Small intestine (tissue), 7 donors: Measurements from ENCODE around the gene WFIKKN1. TPM values are rescaled to one million over a fixed set of nuclear protein-coding genes. Genes with fewer than 3 reads are reported as not detected.
A peak's percentile ranks its signal among the peaks of the same experiment; 100 is the strongest.
"Not testable (repeated sequence)": the region's sequence is repeated elsewhere in the genome, so short reads cannot be mapped to it uniquely, and the experiment has no call there.

Experiments used
- DNase-seq, 2 donors: peaks; one replicate each; pipeline versions ENCODE4 v3.0.0 to v3.0.0-alpha.2; 2013
- FAIRE-seq: peaks from 2 replicates; lab custom pipeline; 2012; peaks lifted over from hg19 to GRCh38; lab: Jason Lieb, UNC
- H3K27ac ChIP-seq, 3 donors: one replicate each; pipeline ENCODE4 v1.5.1; 2013; ENCODE audit warnings: low read length in 2 of 3, mild to moderate bottlenecking in 2 of 3, control low read depth in 1 of 3, inconsistent platforms in 1 of 3, low read depth in 1 of 3, moderate library complexity in 1 of 3
- H3K27me3 ChIP-seq, 3 donors: one replicate each; pipeline ENCODE4 v1.6.1; 2013; ENCODE audit warnings: low read length in 3 of 3, inconsistent platforms in 1 of 3; ENCODE audit not compliant: control insufficient read depth in 3 of 3, insufficient read depth in 3 of 3
- H3K36me3 ChIP-seq, 3 donors: one replicate each; pipeline ENCODE4 v1.6.1; 2013; ENCODE audit warnings: low read length in 3 of 3, inconsistent platforms in 1 of 3, low read depth in 1 of 3, mild to moderate bottlenecking in 1 of 3, moderate library complexity in 1 of 3; ENCODE audit not compliant: control insufficient read depth in 3 of 3, insufficient read depth in 2 of 3
- H3K4me1 ChIP-seq, 3 donors: one replicate each; pipeline ENCODE4 v1.6.1; 2013; ENCODE audit warnings: low read length in 2 of 3, inconsistent platforms in 1 of 3, low read depth in 1 of 3, mild to moderate bottlenecking in 1 of 3, moderate library complexity in 1 of 3; ENCODE audit not compliant: control insufficient read depth in 3 of 3, insufficient read depth in 2 of 3
- H3K4me3 ChIP-seq, 3 donors: one replicate each; pipeline ENCODE4 v1.5.1; 2013; ENCODE audit warnings: low read length in 3 of 3, control low read depth in 1 of 3, inconsistent platforms in 1 of 3, low read depth in 1 of 3, mild to moderate bottlenecking in 1 of 3, moderate library complexity in 1 of 3
- H3K9me3 ChIP-seq, 2 donors: one replicate each; pipeline ENCODE4 v1.6.1; 2013; ENCODE audit warnings: low read depth in 1 of 2, low read length in 1 of 2; ENCODE audit not compliant: control insufficient read depth in 2 of 2, insufficient read depth in 1 of 2
- whole genome bisulfite sequencing, 3 donors: extraction: QIAGEN DNeasy Blood & Tissue Kit; methylation state at CpG; one replicate each; pipeline ENCODE4 v1.1.7; 2013; 5-methylcytosine and 5-hydroxymethylcytosine counted together
- polyA plus RNA-seq, 4 donors: library from polyadenylated mRNA; stranded (reverse) in 3 of 4; unstranded in 1 of 4; fragments of 200-250 nt in 3 of 4; fragments of 120-200 nt in 1 of 4; gene quantifications; one replicate each; pipeline versions ENCODE4 v1.2.1 to v1.2.3, GENCODE V29; 2013
- donor health status: healthy with polysubstance abuse.
- donor health status: control.
- donor health status: control.
- donor health status: Bipolar disorder and iron deficiency.
- donor health status: healthy.

Gene WFIKKN1
- polyA plus RNA-seq, 4 donors, result 0.60 to 7.6 (median 3.6) TPM

- H3K27ac ChIP-seq, result peak overlapping the region; percentile 92 to 98 (median 94)
- H3K4me3 ChIP-seq, result peak overlapping the region in 1 of 3 donors; percentile 24
- H3K4me1 ChIP-seq, result peaks cover 4 to 53% (median 16%) of the 10 kb centered on the region in 3 donors
- FAIRE-seq (no peak), DNase-seq (no peak)
- 42 to 77% (median 64%) methylated on average over 15 of the region's 15 CpGs for WGBS, 3 donors
- no peaks in the 10 kb centered on the region for H3K9me3 ChIP-seq
- H3K27me3 ChIP-seq, result no peaks in the 10 kb centered on the region
- peaks cover 0 to 51% (median 0%) of the 10 kb centered on the region in 3 donors for H3K36me3 ChIP-seq
Observed at GRCh38 chr16:591892-592517, 38.8 kb upstream of the WFIKKN1 start.

- no peaks in the 10 kb centered on the region for H3K9me3 ChIP-seq
- no peak for FAIRE-seq
- H3K27ac ChIP-seq, result peak overlapping the region; percentile 92 to 98 (median 94)
- H3K27me3 ChIP-seq, result no peaks in the 10 kb centered on the region
- WGBS, 3 donors, result 48 to 69% (median 52%) methylated on average over 24 of the region's 24 CpGs
- H3K4me3 ChIP-seq, result peak overlapping the region in 1 of 3 donors; percentile 24
- H3K4me1 ChIP-seq, result peaks cover 4 to 47% (median 16%) of the 10 kb centered on the region in 3 donors
- peak; percentile 65 to 82 for DNase-seq
- peaks cover 0 to 53% (median 0%) of the 10 kb centered on the region in 3 donors for H3K36me3 ChIP-seq
Observed at GRCh38 chr16:592518-593306, 38.1 kb upstream of the WFIKKN1 start.

GRCh38 chr16:593406-593805 lies 37.4 kb upstream of the WFIKKN1 start:
- FAIRE-seq, result no peak
- Histone ChIP-seq H3K27me3 (no peaks in the 10 kb centered on the region), H3K27ac (peak overlapping the region; percentile 92 to 98 (median 94)), H3K4me3 (peak overlapping the region in 2 of 3 donors; percentile 1 to 31), H3K4me1 (peaks cover 4 to 41% (median 16%) of the 10 kb centered on the region in 3 donors), H3K36me3 (peaks cover 0 to 50% (median 0%) of the 10 kb centered on the region in 3 donors), H3K9me3 (no peaks in the 10 kb centered on the region)
- 20 to 67% (median 39%) methylated on average over 9 of the region's 9 CpGs for WGBS, 3 donors
- DNase-seq, result peak; percentile 93 to 96

GRCh38 chr16:593807-594206 lies 37.0 kb upstream of the WFIKKN1 start:
- H3K9me3 ChIP-seq, result no peaks in the 10 kb centered on the region
- 8 to 76% (median 40%) methylated on average over 16 of the region's 16 CpGs for WGBS, 3 donors
- peaks cover 4 to 41% (median 16%) of the 10 kb centered on the region in 3 donors for H3K4me1 ChIP-seq
- peak overlapping the region in 2 of 3 donors; percentile 1 to 31 for H3K4me3 ChIP-seq
- H3K36me3 ChIP-seq, result peaks cover 0 to 54% (median 0%) of the 10 kb centered on the region in 3 donors
- DNase-seq, result no peak
- H3K27me3 ChIP-seq, result no peaks in the 10 kb centered on the region
- peak overlapping the region; percentile 92 to 94 (median 93) for H3K27ac ChIP-seq
- no peak for FAIRE-seq

DNA sequence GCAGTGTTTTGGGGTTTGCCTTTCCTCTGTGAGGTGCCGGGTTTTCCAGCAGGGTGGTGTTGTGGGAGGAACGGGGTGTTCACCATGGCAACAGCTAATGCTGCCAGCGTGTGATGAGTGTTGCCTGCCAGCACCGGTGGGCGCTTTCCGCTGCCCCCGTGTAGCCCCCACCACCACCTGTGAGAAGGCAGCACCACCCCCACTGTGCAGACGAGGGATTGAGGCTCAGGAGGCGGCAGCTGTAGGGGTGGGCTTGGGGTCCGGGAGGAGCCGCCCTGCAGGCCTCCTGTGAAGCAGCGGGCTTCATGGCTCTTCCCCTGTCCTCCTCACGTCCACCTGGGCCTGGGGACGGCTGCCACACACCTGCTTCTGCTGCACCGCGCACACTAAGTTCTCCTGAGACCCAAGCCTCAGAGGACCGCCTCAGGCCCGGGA lies 35.7 kb upstream of the WFIKKN1 start:
- Histone ChIP-seq H3K36me3 (peaks cover 0 to 65% (median 0%) of the 10 kb centered on the region in 3 donors), H3K4me1 (peaks cover 4 to 41% (median 16%) of the 10 kb centered on the region in 3 donors), H3K4me3 (no peak overlapping the region), H3K27ac (no peak overlapping the region), H3K27me3 (no peaks in the 10 kb centered on the region), H3K9me3 (no peaks in the 10 kb centered on the region)
- FAIRE-seq, result no peak
- 67 to 86% (median 74%) methylated on average over 18 of the region's 18 CpGs for WGBS, 3 donors
- no peak for DNase-seq

DNA sequence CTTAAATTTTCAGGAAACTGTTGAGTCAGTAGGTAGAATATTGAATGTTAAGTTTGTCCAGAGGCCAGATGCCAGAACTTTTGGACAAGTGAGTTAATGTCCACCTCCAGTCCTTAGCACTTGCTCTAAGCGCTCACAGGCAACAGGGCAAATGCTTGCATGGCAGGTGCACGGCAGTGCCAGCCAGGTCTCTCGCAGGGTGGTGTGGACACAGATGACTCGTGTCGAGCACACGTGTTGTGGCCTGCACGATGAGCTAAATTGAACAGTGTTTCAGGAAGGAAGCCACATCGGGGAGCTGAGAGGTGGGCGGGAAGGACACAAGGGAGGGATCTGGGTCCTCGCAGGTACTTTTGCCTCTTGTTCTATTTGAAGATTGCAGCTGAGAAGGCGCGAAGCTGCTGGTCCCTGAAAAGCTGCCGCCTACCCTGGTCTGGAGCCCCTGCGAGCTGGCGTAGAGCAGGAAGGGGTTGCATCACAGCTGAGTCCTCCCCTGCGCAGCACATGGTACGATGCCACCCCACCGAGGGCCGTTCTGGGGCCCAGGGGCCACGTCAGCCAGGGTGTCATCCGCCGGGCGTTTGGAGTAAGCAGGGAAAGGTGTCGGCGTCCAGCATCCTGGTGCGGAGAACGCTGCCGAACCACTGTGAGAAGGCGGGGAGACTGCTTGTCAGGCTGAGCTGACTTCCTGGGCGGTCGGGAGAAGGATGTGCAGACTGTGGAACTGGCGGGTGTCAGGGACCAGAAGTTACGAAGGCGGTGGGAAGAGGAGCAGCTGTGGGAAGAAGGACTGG lies 34.6 kb upstream of the WFIKKN1 start:
- Histone ChIP-seq H3K27me3 (no peaks in the 10 kb centered on the region), H3K27ac (no peak overlapping the region), H3K36me3 (peaks cover 0 to 74% (median 0%) of the 10 kb centered on the region in 3 donors), H3K4me3 (no peak overlapping the region), H3K4me1 (peaks cover 2 to 35% (median 16%) of the 10 kb centered on the region in 3 donors), H3K9me3 (no peaks in the 10 kb centered on the region)
- FAIRE-seq, result no peak
- no peak for DNase-seq
- WGBS, 3 donors, result 64 to 85% (median 79%) methylated on average over 34 of the region's 34 CpGs

- 65 to 92% (median 87%) methylated on average over 12 of the region's 12 CpGs for WGBS, 3 donors
- H3K27ac ChIP-seq, result no peak overlapping the region
- peak in 1 of 2 donors; percentile 67 for DNase-seq
- no peaks in the 10 kb centered on the region for H3K27me3 ChIP-seq
- no peak overlapping the region for H3K4me3 ChIP-seq
- no peaks in the 10 kb centered on the region for H3K9me3 ChIP-seq
- FAIRE-seq, result no peak
- peaks cover 0 to 78% (median 0%) of the 10 kb centered on the region in 3 donors for H3K36me3 ChIP-seq
- peaks cover 2 to 31% (median 16%) of the 10 kb centered on the region in 3 donors for H3K4me1 ChIP-seq
Observed at GRCh38 chr16:596736-597060, 34.1 kb upstream of the WFIKKN1 start.

GRCh38 chr16:597655-598054 lies 33.1 kb upstream of the WFIKKN1 start:
- 92 to 95% (median 95%) methylated on average over 7 of the region's 7 CpGs for WGBS, 3 donors
- H3K27me3 ChIP-seq, result not testable (repeated sequence)

More at GRCh38 chr16:597655-598054, 33.1 kb upstream of the WFIKKN1 start:
- not testable (repeated sequence) for FAIRE-seq, DNase-seq, H3K27ac ChIP-seq, H3K4me3 ChIP-seq, H3K9me3 ChIP-seq
- H3K4me1 ChIP-seq, result peaks cover 0 to 22% (median 9%) of the 10 kb centered on the region in 3 donors
- peaks cover 0 to 74% (median 0%) of the 10 kb centered on the region in 3 donors for H3K36me3 ChIP-seq
